GM12875 (cell line): Measurements from ENCODE around the gene CST6.

Source experiments
- H3K4me3 ChIP-seq: one replicate; pipeline ENCODE4 v1.5.1; 2011; ENCODE audit warnings: low read depth, low read length, control low read depth
- TF ChIP-seq, protein P1 (sequence below): IDR thresholded peaks from 2 replicates; pipeline ENCODE4 v1.5.1; 2011; ENCODE audit warnings: low read depth, mild to moderate bottlenecking, control low read depth, inconsistent platforms, low read length, moderate library complexity, borderline replicate concordance; ENCODE audit not compliant: insufficient read depth

The CST6 gene

GRCh38 chr11:66042227-66042995 lies 30.6 kb downstream of the CST6 start:
- no peak overlapping the region for H3K4me3 ChIP-seq
- TF ChIP-seq, protein P1, sequence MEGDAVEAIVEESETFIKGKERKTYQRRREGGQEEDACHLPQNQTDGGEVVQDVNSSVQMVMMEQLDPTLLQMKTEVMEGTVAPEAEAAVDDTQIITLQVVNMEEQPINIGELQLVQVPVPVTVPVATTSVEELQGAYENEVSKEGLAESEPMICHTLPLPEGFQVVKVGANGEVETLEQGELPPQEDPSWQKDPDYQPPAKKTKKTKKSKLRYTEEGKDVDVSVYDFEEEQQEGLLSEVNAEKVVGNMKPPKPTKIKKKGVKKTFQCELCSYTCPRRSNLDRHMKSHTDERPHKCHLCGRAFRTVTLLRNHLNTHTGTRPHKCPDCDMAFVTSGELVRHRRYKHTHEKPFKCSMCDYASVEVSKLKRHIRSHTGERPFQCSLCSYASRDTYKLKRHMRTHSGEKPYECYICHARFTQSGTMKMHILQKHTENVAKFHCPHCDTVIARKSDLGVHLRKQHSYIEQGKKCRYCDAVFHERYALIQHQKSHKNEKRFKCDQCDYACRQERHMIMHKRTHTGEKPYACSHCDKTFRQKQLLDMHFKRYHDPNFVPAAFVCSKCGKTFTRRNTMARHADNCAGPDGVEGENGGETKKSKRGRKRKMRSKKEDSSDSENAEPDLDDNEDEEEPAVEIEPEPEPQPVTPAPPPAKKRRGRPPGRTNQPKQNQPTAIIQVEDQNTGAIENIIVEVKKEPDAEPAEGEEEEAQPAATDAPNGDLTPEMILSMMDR: no peak

DNA sequence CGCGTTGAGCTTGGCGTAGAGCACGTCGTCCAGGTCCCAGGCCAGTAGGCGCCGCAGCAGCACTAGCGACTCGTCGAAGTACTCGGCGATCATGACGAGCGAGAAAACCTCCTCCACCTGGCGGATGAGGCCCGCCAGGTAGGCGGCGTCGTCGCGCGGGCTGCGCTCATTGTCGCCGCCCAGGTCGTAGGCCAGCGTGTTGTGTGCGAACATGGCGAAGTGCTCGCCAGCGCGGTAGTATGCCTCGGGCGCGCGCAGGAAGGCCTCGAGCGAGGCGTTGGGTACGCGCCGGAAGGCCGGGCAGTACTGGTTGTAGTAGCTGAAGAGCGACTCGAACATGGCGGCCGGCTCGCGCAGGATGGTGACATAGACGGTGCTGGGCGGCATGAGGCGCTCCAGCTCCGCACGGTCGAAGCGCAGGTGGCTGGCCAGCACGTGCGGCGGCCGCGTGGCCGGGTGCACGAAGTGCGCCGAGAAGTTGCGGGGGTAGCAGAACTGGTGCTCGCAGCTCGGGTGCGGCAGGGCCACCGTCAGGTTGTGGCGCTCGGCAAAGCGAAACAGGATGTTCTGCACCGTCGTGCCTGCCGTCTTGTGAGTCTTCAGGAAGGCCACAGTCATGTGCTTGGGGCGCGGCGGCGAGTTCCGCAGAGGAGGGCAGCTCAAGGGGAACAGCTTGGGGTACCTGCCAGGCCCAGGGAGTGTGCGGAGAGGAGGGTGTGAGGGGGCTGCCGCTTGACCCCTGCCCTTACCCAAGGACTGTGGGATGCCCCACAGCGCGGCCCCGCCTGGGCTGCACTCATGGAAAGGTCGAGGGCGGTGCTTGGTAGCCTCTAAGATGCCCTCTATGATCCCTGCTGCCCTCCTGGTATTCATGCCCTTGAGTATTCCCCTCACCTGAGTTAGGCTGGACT lies 31.4 kb downstream of the CST6 start:
- H3K4me3 ChIP-seq: no peak overlapping the region
- TF ChIP-seq, protein P1: no peak

DNA sequence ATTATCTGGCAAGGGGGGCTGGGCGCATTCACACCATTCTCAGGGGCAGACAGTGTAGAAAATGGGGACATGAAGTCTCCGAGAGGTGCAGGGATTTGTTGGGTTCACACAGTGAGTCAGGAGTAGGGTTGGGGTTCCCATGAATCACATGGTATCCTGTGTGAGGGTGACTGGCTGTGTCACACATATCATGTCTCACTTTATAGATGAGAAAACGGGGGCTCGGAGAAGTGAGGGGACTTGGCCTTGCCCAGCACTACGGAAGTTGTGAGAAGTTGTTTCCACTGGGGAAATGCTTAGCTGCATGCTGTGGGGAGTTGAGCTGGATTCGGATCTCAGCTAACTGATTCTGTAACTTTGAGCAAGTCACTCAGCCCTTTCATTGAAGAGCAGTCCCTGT lies 32.9 kb downstream of the CST6 start:
- TF ChIP-seq, protein P1: no peak
- H3K4me3 ChIP-seq: peak overlapping the region; percentile 15

DNA sequence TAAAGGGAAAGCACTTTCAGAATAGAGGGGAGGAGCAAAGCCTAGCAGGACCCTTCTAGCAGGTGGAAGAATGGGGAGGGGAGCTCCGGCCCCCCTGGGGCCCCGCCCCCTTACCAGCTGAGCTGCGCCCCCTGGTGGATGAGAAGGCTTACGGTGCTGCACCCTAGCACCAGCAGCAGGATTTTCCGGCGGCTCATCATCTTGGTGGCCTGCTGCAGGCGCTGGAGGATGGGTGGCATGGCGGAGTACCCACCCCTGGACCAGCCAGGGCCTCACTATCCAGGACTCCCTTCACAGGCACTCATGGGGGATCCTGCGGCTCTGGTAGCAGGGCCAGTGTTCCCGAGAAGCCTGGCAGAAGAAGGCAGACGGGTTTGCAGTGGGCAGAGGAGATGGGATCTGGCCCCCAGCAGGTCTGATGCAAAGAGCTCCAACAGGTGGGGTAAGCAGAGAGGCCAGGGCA lies 33.4 kb downstream of the CST6 start:
- H3K4me3 ChIP-seq: peak overlapping the region; percentile 15

GRCh38 chr11:66046901-66047300 lies 35.1 kb downstream of the CST6 start:
- H3K4me3 ChIP-seq: no peak overlapping the region

More for the DNA sequence above, 33.4 kb downstream of the CST6 start:
- TF ChIP-seq, protein P1: peak; percentile 94

DNA sequence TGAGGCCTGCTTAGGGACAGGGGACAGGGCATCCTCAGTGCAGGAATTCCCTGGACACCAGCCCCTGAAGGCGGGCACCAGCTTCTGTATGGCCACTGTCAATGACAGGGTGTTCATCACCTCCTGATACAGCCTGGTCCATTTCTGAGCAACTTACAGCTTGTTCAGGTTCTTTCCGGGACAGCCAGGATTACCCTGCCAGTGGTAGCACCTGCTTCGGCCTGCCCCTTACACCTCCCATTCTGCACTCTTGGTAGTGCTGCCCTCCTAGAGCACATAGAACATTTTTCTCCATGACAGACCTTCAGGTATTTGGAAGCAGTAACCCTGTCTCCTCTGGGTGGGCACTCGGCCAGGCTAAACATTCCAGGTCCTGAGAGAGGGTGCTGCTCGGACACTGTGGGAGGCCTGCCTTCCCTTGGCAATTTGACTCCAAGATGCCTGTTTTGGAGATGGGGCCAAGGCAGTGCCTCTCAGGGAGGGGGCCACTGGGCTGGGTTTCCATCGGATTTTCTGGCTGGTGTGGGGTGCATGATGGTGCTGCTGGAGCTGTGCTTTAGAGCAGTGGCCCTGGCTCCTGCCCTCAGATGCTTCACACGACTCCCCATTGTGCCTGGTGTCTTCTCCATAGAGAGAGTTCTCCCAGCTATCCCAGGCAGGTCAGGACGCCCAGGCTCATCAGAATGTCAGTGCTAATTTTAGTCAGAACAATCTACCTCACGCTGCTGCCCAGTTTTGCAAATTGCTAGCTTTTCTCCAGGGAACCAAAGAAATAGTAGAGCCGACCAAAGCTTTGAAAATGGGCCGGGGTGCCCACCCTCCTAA lies 35.9 kb downstream of the CST6 start:
- TF ChIP-seq, protein P1: no peak
- no peak overlapping the region for H3K4me3 ChIP-seq

More at GRCh38 chr11:66046901-66047300, 35.1 kb downstream of the CST6 start:
- TF ChIP-seq, protein P1: no peak
